Esophagus squamous epithelium (tissue), 4 donors: Measurements from ENCODE around the gene NPTXR.

Experiments used
- POLR2A ChIP-seq, 4 donors: fragments of 450-650 bp; IDR thresholded peaks; one replicate each; pipeline ENCODE4 v1.6.1; 2017; ENCODE audit warnings: antibody characterized with exemption in 4 of 4, mild to moderate bottlenecking in 4 of 4, moderate library complexity in 3 of 4
- TF ChIP-seq, protein P1 (sequence below), 6 experiments: fragments of 450-650 bp in 4 of 6; fragments of 200-600 bp in 2 of 6; sonication (generic) in 2 of 6; IDR thresholded peaks; one replicate each; pipeline ENCODE4 v1.5.1; 2016 to 2019; ENCODE audit warnings: antibody characterized with exemption in 6 of 6, mild to moderate bottlenecking in 4 of 6, moderate library complexity in 4 of 6

DNA sequence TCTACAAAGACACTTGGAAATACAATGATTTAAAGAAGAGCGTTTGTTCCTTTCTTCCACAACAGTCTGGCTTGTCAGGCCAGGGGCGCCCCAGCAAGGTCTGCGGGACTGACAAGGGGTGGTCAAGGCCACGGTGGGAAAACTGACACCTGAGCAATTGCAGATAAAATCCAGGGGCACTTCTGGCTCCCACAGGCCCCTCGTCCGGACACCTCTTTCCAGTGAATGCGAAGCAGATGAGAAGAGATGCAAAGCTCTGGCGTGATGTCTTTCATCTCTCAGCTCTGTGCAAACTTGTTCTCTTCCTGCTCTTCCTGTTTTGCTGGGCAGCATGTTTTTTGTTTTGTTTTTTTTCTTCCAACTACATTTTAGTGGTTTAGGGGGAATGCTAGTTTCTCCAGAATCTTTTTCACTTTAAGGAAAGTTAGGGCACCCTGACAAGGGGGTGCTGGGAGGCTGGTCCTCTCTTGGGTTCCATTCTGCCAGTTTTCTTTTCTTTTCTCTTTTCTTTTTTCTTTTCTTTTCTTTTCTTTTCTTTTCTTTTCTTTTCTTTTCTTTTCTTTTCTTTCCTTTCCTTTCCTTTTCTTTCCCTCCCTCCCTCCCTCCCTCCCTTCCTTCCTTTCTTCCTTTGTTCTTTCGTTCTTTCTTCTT is 39.3 kb upstream of the NPTXR start:
- TF ChIP-seq, protein P1, sequence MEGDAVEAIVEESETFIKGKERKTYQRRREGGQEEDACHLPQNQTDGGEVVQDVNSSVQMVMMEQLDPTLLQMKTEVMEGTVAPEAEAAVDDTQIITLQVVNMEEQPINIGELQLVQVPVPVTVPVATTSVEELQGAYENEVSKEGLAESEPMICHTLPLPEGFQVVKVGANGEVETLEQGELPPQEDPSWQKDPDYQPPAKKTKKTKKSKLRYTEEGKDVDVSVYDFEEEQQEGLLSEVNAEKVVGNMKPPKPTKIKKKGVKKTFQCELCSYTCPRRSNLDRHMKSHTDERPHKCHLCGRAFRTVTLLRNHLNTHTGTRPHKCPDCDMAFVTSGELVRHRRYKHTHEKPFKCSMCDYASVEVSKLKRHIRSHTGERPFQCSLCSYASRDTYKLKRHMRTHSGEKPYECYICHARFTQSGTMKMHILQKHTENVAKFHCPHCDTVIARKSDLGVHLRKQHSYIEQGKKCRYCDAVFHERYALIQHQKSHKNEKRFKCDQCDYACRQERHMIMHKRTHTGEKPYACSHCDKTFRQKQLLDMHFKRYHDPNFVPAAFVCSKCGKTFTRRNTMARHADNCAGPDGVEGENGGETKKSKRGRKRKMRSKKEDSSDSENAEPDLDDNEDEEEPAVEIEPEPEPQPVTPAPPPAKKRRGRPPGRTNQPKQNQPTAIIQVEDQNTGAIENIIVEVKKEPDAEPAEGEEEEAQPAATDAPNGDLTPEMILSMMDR (IDR thresholded peaks at IDR 0.05), result no peak
- no peak for TF ChIP-seq POLR2A (IDR thresholded peaks at IDR 0.05)
